SK-N-MC (cell line): ENCODE data around the gene SH3RF3.

Experiments
- EZH2 ChIP-seq: fragments of 200-600 bp; sonication (generic); IDR thresholded peaks from one replicate; pipeline ENCODE4 v1.6.1; 2017; ENCODE audit warnings: antibody characterized with exemption
- FOXP2 ChIP-seq: optimal IDR thresholded peaks from 2 replicates; pipeline ENCODE3; 2011; ENCODE audit warnings: mild to moderate bottlenecking, moderate library complexity; ENCODE audit not compliant: insufficient read depth; ENCODE audit errors: extremely low read length, control extremely low read depth
- POLR2AphosphoS5 ChIP-seq: IDR thresholded peaks from 2 replicates; pipeline ENCODE4 v1.6.1; 2012; ENCODE audit warnings: mild to moderate bottlenecking, low read depth, low read length, borderline replicate concordance

DNA sequence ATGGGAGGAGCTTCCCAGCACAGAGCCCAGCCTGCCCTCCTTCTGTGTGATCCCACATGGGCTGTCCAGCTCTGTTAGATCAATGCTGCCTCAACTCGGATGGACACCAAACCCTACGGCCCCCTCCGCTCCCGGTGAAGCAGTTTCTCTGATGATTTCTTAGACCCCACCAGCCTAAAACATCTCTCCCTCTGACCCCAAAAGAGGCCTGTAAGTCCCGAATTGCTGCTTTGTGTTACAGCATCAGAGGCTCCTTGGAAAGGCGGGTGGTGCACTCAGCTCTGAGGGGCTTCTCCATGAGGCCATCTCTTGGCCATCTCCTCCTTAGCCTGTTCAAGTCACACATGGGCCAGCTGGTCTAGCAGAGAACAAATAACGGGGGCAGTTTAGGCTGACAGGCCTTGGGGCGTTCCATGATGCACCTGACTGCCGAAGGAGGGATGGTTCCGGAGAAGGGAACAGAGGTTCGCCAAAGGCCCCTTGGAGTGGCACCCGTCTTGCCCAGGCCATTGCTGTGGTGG is 240.7 kb downstream of the SH3RF3 start:
- no peak for TF ChIP-seq EZH2
- no peak for TF ChIP-seq POLR2AphosphoS5
- no peak for TF ChIP-seq FOXP2
